Activated CD4-positive, alpha-beta T cell treated with anti-CD3 and anti-CD28 coated beads, Interleukin-2, amount 10 ng/mL, durations not matched to agents 24 days and 14 days (primary cell): ENCODE measurements around the gene EPHB4. TPM values are rescaled to one million over a fixed set of nuclear protein-coding genes. Genes with fewer than 3 reads are reported as not detected.

Source experiments
- DNase-seq: peaks from one replicate; pipeline ENCODE4 v3.0.0; 2022
- H3K27ac Mint-ChIP-seq: one replicate; pipeline ENCODE4 v1.8.0; 2022; ENCODE audit warnings: mild to moderate bottlenecking, mixed read lengths
- H3K27me3 Mint-ChIP-seq: one replicate; pipeline ENCODE4 v1.8.0; 2022; ENCODE audit warnings: mixed read lengths
- H3K36me3 Mint-ChIP-seq: one replicate; pipeline ENCODE4 v1.8.0; 2022; ENCODE audit warnings: low read depth, mild to moderate bottlenecking, mixed read lengths
- H3K4me1 Mint-ChIP-seq: one replicate; pipeline ENCODE4 v1.8.0; 2021; ENCODE audit warnings: mixed read lengths
- H3K4me3 Mint-ChIP-seq: one replicate; pipeline ENCODE4 v1.8.0; 2022; ENCODE audit warnings: mild to moderate bottlenecking, moderate library complexity, mixed read lengths
- H3K9me3 Mint-ChIP-seq: one replicate; pipeline ENCODE4 v1.8.0; 2021; ENCODE audit warnings: mixed read lengths
- intact Hi-C: fragments of 100-400 bp; cut with micrococcal nuclease; formaldehyde crosslinking; loops from one replicate; pipeline ENCODE4 v1.15.1; 2023
- total RNA-seq: library from RNA; stranded (reverse); gene quantifications from 2 replicates; pipeline ENCODE4 v1.2.3, GENCODE V29; 2022

EPHB4 gene
- total RNA-seq, 1 donor from 2014 or later, result 3.0 TPM

DNA sequence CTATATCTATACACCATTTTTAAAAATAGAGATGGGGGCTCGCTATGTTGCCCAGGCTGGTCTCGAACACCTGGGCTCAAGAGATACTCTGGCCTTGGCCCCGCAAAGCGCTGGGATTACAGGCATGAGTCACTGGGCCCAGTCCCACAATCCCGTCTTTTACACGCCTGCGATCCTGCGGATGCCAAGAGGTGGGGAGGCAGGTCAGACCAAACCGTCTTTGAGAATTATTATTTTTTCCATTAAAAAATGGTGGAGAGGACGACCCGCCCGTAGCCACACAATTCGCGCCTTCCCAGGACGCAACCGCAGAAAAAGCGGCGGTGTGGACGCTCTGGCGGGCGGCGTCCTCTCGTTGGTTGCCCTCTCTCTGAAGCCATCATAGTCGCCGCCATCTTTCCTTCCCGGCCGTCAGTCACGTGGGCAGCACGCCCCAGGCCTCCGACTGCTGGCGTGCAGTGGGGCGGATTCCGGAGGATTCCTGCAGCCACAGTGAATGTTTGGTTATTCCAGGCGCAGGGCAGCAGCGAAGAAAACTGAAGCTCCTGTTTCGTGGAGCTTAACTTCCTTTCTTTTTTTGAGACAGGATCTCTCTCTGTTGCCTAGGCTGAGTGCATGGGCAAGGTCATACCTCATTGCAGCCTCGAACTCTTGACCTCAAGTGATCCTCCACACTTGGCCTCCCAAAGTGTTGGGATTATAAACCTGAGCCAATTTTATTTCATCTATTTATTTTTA lies 9.9 kb upstream of the EPHB4 start:
- DNase-seq, result peak; percentile 91
- peaks cover 3% of the 10 kb centered on the region for H3K27me3 Mint-ChIP-seq
- no peaks in the 10 kb centered on the region for H3K36me3 Mint-ChIP-seq
- intact Hi-C loops, result loop anchor here (2.0 kb wide), 1 partner anchor 30 kb away; the partner anchor contains the start of gene TRIP6
- peaks cover 4% of the 10 kb centered on the region for H3K4me1 Mint-ChIP-seq
- no peaks in the 10 kb centered on the region for H3K9me3 Mint-ChIP-seq
- H3K4me3 Mint-ChIP-seq, result peak overlapping the region; percentile 76
- peak overlapping the region; percentile 67 for H3K27ac Mint-ChIP-seq

DNA sequence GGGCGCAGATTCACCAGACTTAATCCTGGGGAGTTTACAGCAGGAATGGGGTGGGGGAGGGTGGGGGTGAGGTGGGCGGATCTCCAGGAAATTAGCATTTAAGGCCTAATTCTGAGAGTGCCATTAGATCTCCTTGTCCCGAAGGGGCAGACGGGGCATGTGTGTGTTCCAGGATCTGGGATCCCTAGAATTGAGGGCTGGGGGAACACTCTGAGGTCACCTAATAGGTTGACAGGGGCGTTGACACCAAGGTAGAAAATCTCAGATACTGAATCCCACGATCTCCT lies 9.4 kb upstream of the EPHB4 start:
- no peaks in the 10 kb centered on the region for H3K36me3 Mint-ChIP-seq
- no peaks in the 10 kb centered on the region for H3K9me3 Mint-ChIP-seq
- intact Hi-C loops, result loop anchor here (2.0 kb wide), 1 partner anchor 30 kb away; the partner anchor contains the start of gene TRIP6

DNA sequence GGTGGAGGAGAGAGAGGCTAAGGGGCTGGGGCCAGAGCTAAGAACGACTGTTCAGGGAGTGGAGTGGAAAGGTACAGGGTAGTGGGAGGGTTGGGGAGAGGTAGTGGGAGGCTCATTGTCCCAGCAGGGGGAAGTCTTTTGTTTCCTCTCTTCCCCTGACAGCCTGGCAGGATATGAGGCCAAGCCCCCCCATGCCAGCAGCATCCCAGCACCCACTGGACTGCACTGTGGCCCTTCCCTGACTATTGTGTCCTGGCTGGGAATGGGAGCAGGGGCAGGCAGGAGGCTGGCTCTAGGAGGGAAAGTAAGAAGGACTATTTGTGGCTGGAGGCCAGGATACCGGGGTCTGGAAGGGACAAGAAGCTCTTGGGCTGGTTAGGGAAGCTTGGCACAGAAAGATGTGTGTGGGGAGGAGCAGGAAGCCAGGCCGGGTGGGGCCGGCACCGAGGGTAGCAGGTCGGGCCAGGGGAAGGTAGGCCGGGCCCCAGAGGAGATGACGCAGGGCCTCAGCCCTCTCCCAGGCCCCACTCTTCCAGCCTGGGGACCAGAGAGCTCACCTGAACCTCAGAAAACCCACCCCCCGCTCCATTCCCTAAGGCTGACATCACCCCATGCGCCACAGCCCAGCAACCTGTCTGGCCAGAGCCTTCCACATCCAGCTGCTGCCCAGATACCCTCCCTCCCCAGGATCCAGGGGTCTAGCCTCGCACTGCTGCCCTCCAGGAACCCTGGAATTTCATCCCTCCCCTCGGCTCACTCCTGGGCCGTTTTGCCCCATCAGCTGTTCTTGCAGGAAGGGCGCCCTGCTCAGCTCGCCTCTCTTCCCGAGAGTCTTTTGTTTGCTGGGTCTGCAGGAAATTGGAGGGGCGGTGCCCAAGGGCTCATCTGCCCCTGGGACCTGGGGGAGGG lies 8.8 kb upstream of the EPHB4 start:
- DNase-seq, result no peak
- H3K4me3 Mint-ChIP-seq, result peak overlapping the region; percentile 2
- H3K27ac Mint-ChIP-seq, result no peak overlapping the region
- no peaks in the 10 kb centered on the region for H3K9me3 Mint-ChIP-seq
- H3K27me3 Mint-ChIP-seq, result peaks cover 5% of the 10 kb centered on the region
- no peaks in the 10 kb centered on the region for H3K36me3 Mint-ChIP-seq
- intact Hi-C loops, result loop anchor here (2.0 kb wide), 1 partner anchor 31 kb away; the partner anchor contains the start of gene TRIP6
- peaks cover 4% of the 10 kb centered on the region for H3K4me1 Mint-ChIP-seq

More for the DNA sequence above, 9.4 kb upstream of the EPHB4 start:
- H3K27ac Mint-ChIP-seq, result no peak overlapping the region
- no peak for DNase-seq
- peaks cover 3% of the 10 kb centered on the region for H3K27me3 Mint-ChIP-seq
- peak overlapping the region; percentile 76 for H3K4me3 Mint-ChIP-seq
- H3K4me1 Mint-ChIP-seq, result peaks cover 4% of the 10 kb centered on the region

DNA sequence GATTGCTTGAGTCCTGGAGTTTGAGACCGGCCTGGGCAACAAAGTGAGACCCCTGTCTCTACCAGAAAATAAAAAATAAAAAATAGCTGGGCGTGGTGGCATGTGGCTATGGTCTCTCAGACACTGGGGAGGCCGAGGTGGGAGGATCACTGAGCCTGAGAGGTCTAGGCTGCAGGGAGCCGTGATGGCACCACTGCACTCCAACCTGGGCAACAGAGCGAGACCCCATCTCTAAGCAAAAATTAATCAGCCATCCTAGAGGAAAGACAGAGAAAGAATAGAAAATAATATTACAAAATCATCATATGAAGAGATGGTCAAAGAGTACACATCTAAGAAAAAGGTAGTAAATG lies 4.9 kb upstream of the EPHB4 start:
- no peak overlapping the region for H3K27ac Mint-ChIP-seq
- no peak for DNase-seq
- H3K4me1 Mint-ChIP-seq, result peaks cover 9% of the 10 kb centered on the region
- peaks cover 25% of the 10 kb centered on the region for H3K27me3 Mint-ChIP-seq
- peaks cover 2% of the 10 kb centered on the region for H3K36me3 Mint-ChIP-seq
- no peaks in the 10 kb centered on the region for H3K9me3 Mint-ChIP-seq
- H3K4me3 Mint-ChIP-seq, result no peak overlapping the region
- intact Hi-C loops, result no loop called here

DNA sequence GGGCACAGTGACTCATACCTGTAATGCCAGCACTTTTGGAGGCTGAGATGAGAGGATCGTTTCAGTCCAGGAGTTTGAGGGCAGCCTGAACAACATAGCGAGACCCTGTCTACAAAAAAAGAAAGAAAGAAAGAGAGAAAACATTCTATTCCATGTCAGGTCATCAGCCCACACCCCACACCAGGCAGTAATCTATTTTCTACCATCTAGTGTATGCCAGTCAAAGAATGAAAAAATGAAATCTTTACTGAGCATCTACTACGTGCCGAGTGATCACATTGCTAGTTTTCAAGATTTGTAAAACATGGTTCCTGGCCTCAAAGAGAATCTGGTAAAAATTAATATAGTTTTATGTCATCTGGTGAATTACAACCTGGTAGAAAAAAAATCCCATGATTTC lies 3.1 kb upstream of the EPHB4 start:
- Mint-ChIP-seq H3K9me3 (no peaks in the 10 kb centered on the region), H3K4me3 (no peak overlapping the region), H3K4me1 (peaks cover 17% of the 10 kb centered on the region), H3K27ac (no peak overlapping the region), H3K27me3 (peaks cover 38% of the 10 kb centered on the region), H3K36me3 (peaks cover 2% of the 10 kb centered on the region)
- intact Hi-C loops, result no loop called here
- DNase-seq, result no peak

DNA sequence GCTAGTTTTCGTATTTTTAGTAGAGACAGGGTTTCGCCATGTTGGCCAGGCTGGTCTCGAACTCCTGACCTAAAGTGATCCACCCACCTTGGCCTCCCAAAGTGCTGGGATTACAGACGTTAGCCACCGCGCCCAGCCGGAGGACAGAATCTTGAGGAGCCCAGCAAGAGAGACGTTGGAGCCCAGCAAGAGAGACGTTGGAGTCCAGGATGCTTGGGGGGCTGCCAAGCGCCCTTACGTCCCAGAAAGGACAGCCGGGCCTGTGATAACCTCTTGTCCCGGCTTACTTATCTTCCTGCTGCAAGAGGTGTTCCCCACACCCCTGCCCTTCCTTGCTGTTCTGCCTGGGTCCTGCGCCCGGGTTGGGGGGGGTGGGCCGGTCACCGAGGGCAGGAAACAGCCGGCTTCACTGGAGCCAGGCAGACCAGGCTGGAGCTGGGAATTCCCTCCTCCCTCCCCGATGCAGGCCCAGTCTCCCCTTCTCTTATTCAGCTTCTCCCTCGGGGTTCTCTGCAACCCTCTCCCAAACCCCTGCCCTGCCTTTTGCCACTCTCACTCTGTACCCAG lies 1.9 kb upstream of the EPHB4 start:
- Mint-ChIP-seq H3K4me1 (peaks cover 17% of the 10 kb centered on the region), H3K36me3 (peaks cover 2% of the 10 kb centered on the region), H3K9me3 (no peaks in the 10 kb centered on the region), H3K27ac (no peak overlapping the region), H3K4me3 (no peak overlapping the region), H3K27me3 (peaks cover 44% of the 10 kb centered on the region)
- intact Hi-C loops, result no loop called here
- DNase-seq, result no peak

DNA sequence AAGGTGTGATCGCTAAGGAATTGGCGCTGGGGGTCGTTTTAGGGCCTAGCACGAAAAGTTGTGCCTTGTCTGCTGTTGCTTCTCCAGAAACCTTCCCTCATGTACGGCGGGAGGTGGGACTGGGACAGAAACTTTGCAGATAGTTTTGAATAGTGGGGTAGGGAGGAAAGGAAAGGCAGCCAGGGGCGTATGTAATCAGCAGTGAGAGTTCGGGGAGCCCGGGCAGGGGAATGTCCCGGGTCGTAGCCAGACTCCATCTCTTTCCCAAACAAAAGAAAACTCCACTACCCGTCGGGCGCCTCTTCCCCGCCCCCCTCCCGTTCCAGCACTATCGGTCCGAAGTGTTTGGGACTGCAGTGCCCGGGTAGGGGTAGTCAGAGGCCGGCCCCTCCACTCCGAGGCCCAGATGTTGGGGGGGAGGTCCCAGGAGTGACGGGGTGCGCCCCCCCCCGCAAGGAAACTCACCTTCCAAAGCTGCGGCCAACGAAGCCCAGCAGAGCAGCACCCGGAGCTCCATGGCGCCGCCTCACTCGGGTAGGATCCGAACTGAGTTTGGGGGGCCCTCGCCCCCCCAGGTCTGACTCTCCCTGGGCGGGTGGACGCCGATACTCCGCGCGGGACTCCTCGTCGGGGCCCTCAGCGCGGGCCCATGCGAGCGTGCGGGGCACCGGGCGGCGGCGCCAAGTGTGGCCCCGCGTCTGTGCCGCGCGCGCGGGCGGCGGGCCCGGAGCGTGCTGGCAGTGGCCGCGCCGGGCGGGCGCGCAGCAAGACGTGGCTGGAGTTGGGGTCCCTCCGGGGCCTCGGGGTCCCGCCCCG lies 601 bp downstream of the EPHB4 start:
- no peaks in the 10 kb centered on the region for H3K9me3 Mint-ChIP-seq
- H3K27ac Mint-ChIP-seq, result no peak overlapping the region
- peak overlapping the region; percentile 70 for H3K4me3 Mint-ChIP-seq
- H3K27me3 Mint-ChIP-seq, result peaks cover 46% of the 10 kb centered on the region
- intact Hi-C loops, result no loop called here
- peaks cover 2% of the 10 kb centered on the region for H3K36me3 Mint-ChIP-seq
- no peak for DNase-seq
- peaks cover 17% of the 10 kb centered on the region for H3K4me1 Mint-ChIP-seq

DNA sequence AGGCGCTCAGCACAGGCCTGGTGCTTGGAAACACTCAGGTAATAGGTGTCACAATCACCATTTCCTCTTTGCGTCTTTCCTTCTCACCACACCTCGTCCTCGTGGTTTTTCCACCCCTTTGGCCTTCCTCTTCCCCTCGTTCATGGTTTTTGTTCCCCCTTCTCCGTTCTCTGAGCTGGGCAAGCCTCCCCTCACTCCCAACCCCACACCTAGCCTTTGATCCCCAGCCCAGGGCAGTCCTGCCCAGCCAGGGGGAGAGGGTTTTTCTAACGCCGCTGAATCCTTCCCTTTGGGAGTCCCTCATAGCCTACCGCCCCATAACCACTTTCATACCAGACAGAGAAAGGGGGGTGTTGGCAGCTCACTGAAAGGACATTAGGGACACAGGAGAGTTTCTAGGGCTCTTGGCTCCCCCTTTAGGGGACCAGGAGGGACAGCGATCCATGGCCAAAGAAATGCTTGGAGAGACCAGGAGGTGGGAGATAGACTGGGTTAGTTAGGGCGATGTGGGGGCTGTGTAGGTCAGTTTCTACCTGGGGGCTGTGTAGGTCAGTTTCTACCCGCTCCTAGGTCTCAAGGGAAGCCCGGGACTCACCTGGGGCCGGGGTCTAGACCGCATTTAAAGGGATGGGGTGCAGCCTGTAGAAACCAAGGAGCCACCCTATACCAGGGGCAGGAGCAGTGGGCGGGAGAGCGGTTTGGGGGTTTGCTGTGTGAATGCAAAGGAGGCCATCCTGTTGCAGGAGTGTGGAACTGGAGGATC lies 1.4 kb downstream of the EPHB4 start:
- Mint-ChIP-seq H3K9me3 (no peaks in the 10 kb centered on the region), H3K27ac (no peak overlapping the region), H3K4me3 (peak overlapping the region; percentile 70), H3K27me3 (peaks cover 44% of the 10 kb centered on the region), H3K36me3 (peaks cover 2% of the 10 kb centered on the region), H3K4me1 (peaks cover 17% of the 10 kb centered on the region)
- intact Hi-C loops, result no loop called here
- no peak for DNase-seq

DNA sequence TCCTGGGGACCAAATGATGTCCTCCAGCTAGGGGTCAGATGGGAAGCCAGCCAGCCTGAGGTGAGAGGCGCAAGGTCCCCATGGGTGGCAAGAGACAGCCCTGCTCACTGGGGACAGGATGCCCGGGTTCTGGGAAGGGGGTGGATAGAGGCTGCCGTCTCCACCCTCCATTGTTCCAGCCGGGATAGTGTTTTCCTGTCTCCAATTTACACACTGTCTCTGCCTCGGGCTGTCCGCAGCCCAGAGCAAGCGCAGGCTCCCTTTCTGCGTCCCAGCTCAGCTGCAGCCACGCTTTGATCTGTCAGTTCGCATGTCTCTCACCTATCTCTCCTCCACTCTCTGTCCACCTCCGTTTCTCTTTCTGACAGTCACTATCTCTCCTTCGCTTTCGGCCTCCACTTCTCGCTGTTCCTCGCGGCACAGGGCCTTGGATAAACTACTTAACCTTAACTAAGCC lies 2.1 kb downstream of the EPHB4 start:
- H3K4me1 Mint-ChIP-seq, result peaks cover 17% of the 10 kb centered on the region
- intact Hi-C loops, result no loop called here
- no peak for DNase-seq
- no peak overlapping the region for H3K4me3 Mint-ChIP-seq
- H3K36me3 Mint-ChIP-seq, result peaks cover 2% of the 10 kb centered on the region
- H3K27ac Mint-ChIP-seq, result no peak overlapping the region
- peaks cover 37% of the 10 kb centered on the region for H3K27me3 Mint-ChIP-seq
- no peaks in the 10 kb centered on the region for H3K9me3 Mint-ChIP-seq

DNA sequence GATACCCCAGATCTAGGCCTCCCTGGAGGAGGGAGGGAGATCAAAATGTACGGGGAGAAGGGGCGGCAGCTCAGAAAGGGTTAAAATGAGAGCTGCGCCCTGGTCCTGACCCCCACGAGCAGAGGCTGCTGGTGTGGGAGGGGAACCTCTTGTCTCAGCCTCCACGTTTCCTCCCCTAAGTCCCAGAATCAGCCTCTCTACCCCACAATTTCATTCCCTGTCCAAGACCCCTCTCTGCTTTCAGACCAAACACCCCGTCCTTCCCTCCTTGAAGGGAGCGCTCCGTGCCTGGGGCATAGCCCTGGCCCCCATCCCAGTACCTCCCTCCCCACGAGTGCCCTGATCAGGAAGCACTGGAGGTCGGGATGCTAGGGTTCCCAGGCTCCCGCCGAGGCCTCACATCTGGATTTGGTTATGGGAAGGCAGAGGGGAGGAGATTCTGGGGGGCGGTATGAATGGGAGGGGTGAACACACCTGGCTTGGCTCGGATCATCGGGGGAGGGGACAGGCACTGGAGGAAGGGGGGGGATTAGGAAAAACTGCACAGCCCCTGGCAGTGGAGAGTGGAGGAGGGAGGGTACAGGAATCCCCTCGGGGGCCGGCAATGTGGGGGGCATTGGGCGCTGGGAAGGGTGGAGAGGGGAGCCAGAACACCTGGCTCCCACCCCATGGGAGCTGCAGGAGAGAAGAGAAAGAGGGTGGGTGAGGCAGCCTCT lies 2.7 kb downstream of the EPHB4 start:
- Mint-ChIP-seq H3K27me3 (peaks cover 34% of the 10 kb centered on the region), H3K4me1 (peaks cover 17% of the 10 kb centered on the region), H3K27ac (no peak overlapping the region), H3K9me3 (no peaks in the 10 kb centered on the region), H3K36me3 (peaks cover 2% of the 10 kb centered on the region), H3K4me3 (no peak overlapping the region)
- intact Hi-C loops, result no loop called here
- DNase-seq, result no peak

DNA sequence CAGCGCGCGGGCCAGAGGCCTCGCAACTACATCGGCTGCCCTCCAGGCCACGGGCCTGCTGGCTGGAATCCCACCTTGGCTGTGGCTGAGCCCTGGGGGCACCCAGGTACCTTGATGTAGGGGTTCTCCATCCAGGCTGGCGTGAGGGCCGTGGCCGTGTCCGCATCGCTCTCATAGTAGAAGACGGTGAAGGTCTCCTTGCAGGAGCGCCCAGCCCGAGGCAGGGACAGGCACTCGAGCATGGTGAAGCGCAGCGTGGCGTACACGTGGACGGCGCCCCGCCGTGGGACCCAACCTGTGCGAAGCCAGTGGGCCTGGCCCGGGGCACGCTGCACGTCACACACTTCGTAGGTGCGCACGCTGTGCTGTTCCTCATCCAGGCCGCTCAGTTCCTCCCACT lies 3.8 kb downstream of the EPHB4 start:
- intact Hi-C loops, result no loop called here
- H3K4me1 Mint-ChIP-seq, result peaks cover 15% of the 10 kb centered on the region
- H3K27me3 Mint-ChIP-seq, result peaks cover 27% of the 10 kb centered on the region
- H3K36me3 Mint-ChIP-seq, result peaks cover 2% of the 10 kb centered on the region
- no peak overlapping the region for H3K27ac Mint-ChIP-seq
- H3K4me3 Mint-ChIP-seq, result no peak overlapping the region
- no peaks in the 10 kb centered on the region for H3K9me3 Mint-ChIP-seq
- no peak for DNase-seq

DNA sequence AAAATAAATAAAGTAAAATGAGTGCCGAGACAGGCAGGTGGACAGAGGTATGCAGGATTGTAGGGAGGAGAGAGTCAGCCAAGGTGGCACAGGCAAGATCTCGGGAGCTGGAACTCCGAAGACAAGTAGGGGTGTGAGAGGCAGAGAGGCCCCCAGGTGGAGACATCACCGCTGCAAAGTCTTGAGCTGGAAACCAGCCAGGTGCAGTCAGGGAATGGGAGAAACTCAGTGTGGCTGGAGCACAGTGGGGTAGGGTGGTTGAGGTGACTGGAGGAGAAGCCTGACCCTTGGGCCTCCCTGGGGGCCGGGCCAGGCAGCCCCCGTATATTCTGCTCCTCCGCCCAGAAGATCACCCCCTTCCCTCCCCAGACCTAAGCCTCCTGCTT lies 4.2 kb downstream of the EPHB4 start:
- H3K27me3 Mint-ChIP-seq, result peaks cover 26% of the 10 kb centered on the region
- H3K9me3 Mint-ChIP-seq, result no peaks in the 10 kb centered on the region
- H3K4me1 Mint-ChIP-seq, result peaks cover 15% of the 10 kb centered on the region
- no peak overlapping the region for H3K27ac Mint-ChIP-seq
- no peak overlapping the region for H3K4me3 Mint-ChIP-seq
- DNase-seq, result no peak
- intact Hi-C loops, result no loop called here
- peaks cover 2% of the 10 kb centered on the region for H3K36me3 Mint-ChIP-seq
